GM21367 (cell line): ENCODE data around the gene TMEM238.

Experiments
- ATAC-seq: cut with Tn5 transposase; IDR thresholded peaks from one replicate; pipeline ENCODE4 v1.9.1; 2021; ENCODE audit not compliant: unreplicated experiment

TMEM238 gene

GRCh38 chr19:55382013-55382412 is 2.1 kb downstream of the TMEM238 start:
- no peak for ATAC-seq

- ATAC-seq, result no peak
Measured at GRCh38 chr19:55379174-55379573, 4.9 kb downstream of the TMEM238 start.

- no peak for ATAC-seq
Measured at GRCh38 chr19:55377356-55378131, 6.5 kb downstream of the TMEM238 start.

- ATAC-seq, result no peak
Measured at GRCh38 chr19:55376241-55376933, 7.7 kb downstream of the TMEM238 start, which contains the start of gene TMEM190. Gene TMEM190 (plus strand): TSS chr19:55376826. CDS start chr19:55376854, 28 bp downstream.

GRCh38 chr19:55373993-55374757 is 9.9 kb downstream of the TMEM238 start:
- no peak for ATAC-seq

- ATAC-seq, result no peak
Measured at GRCh38 chr19:55373306-55373992, 10.6 kb downstream of the TMEM238 start.

- no peak for ATAC-seq
Measured at GRCh38 chr19:55372316-55373081, 11.6 kb downstream of the TMEM238 start.

- no peak for ATAC-seq
Measured at GRCh38 chr19:55370305-55370988, 13.6 kb downstream of the TMEM238 start, which contains the start of gene IL11. Gene IL11 (minus strand): TSS chr19:55370463. CDS start chr19:55370310, 153 bp downstream.

- ATAC-seq, result no peak
Measured at GRCh38 chr19:55369653-55370304, 14.3 kb downstream of the TMEM238 start.

- ATAC-seq, result no peak
Measured at GRCh38 chr19:55368701-55369563, 15.2 kb downstream of the TMEM238 start.

GRCh38 chr19:55368106-55368505 is 16.0 kb downstream of the TMEM238 start:
- no peak for ATAC-seq

- no peak for ATAC-seq
Measured at GRCh38 chr19:55366790-55367189, 17.3 kb downstream of the TMEM238 start.

- ATAC-seq, result no peak
Measured at GRCh38 chr19:55365964-55366363, 18.1 kb downstream of the TMEM238 start.

GRCh38 chr19:55365245-55365644 is 18.8 kb downstream of the TMEM238 start:
- no peak for ATAC-seq

- no peak for ATAC-seq
Measured at GRCh38 chr19:55362990-55363716, 20.9 kb downstream of the TMEM238 start, which contains the start of gene GARIN5B. Gene GARIN5B (minus strand): TSS chr19:55363260. CDS start chr19:55363066, 194 bp downstream.

- no peak for ATAC-seq
Measured at GRCh38 chr19:55362174-55362989, 21.7 kb downstream of the TMEM238 start.
